ENCODE results near the gene VPS37D. TPM values are rescaled to one million over a fixed set of nuclear protein-coding genes. Genes with fewer than 3 reads are reported as not detected.

The VPS37D gene
- total and polyA plus RNA-seq, 2 of the 4 experiments (the other 2 are of a cell fraction): 2.3 to 3.1 TPM

GRCh38 chr7:73700069-73700423, 32.4 kb downstream of the VPS37D start:
- Histone ChIP-seq H3K36me3 (ENCODE audit: control insufficient read depth, insufficient read depth, low read length) (peaks cover 68% of the 10 kb centered on the region), H3K4ac (ENCODE audit: low read depth, low read length) (no peak overlapping the region), H3K9ac (ENCODE audit: low read depth, low read length) (no peak overlapping the region), H4K5ac (ENCODE audit: low read depth, low read length) (no peak overlapping the region), H4K8ac (ENCODE audit: low read depth in 2 of 2, low read length in 2 of 2) (no peak overlapping the region), H4K20me1 (ENCODE audit: insufficient read depth, low read length) (peaks cover 24% of the 10 kb centered on the region), H2BK120ac (ENCODE audit: low read depth, low read length) (no peak overlapping the region), H3K56ac (ENCODE audit: extremely low read depth, insufficient read depth, low read length) (no peak overlapping the region), H3K9me3 (ENCODE audit: control insufficient read depth, insufficient read depth, low read length) (no peaks in the 10 kb centered on the region), H3K18ac (ENCODE audit: low read depth, low read length) (no peak overlapping the region), H2BK5ac (ENCODE audit: low read depth, low read length, poor library complexity, severe bottlenecking) (no peak overlapping the region), H3K9me1 (ENCODE audit: insufficient read depth, low read length) (0 out of 2 replicates have a peak, but pooled peaks cover 4% of the 10 kb centered on the region), H2AFZ (replicated peaks; ENCODE audit: low read length, poor library complexity) (no peak overlapping the region), H3K4me1 (ENCODE audit: control insufficient read depth, insufficient read depth, low read length) (peaks cover 5% of the 10 kb centered on the region; the same call in 1 of the 2 replicates), H3K79me1 (ENCODE audit: low read depth in 1 of 2, low read length in 2 of 2) (peaks cover 0 to 14% of the 10 kb centered on the region in 2 experiments; a peak in 2 of 4 replicates), H2AK5ac (ENCODE audit: low read depth, low read length) (no peak overlapping the region), H2AK9ac (replicated peaks; ENCODE audit: low read depth, low read length, poor library complexity) (no peak overlapping the region), H3K4me2 (ENCODE audit: low read depth, low read length) (no peak overlapping the region), H3K14ac (replicated peaks; ENCODE audit: low read depth, low read length) (no peak overlapping the region), H2BK15ac (ENCODE audit: low read depth, low read length) (no peak overlapping the region), H3K4me3 (ENCODE audit: insufficient read depth, low read depth, low read length) (no peak overlapping the region), H3K27ac (ENCODE audit: insufficient read depth, low read length) (no peak overlapping the region), H2BK20ac (ENCODE audit: low read depth, low read length) (no peak overlapping the region), H4K91ac (ENCODE audit: insufficient read depth, low read depth, low read length) (no peak overlapping the region), H3K23ac (ENCODE audit: low read depth, low read length) (no peak overlapping the region), H3K27me3 (ENCODE audit: control insufficient read depth, insufficient read depth, low read length) (no peaks in the 10 kb centered on the region)
- in situ Hi-C loops (cut with MboI; ENCODE audit: low sequenced_read_pairs): no loop called here
- intact Hi-C loops (cut with micrococcal nuclease): no loop called here
- BruUV-seq (replicated peaks): no TSS peak
- POLR2A ChIA-PET (ENCODE audit: unreplicated experiment): no interaction called here
- TF ChIP-seq ELK1 (IDR thresholded peaks at IDR 0.05; ENCODE audit: borderline replicate concordance, low read depth, low read length): no peak
- no peak for TF ChIP-seq USF2 (IDR thresholded peaks at IDR 0.05; ENCODE audit: low read depth, low read length)
- dilution Hi-C loops (cut with HindIII; ENCODE audit: low sequenced_read_pairs, unreplicated experiment): no loop called here
- 100% methylated on average over 1 of the region's 14 CpGs; no CpG with 5 or more reads in 1 of the 2 experiments for WGBS, 2 experiments (ENCODE audit: extremely low coverage in 2 of 2, insufficient read length in 1 of 2)
- ATAC-seq (ENCODE audit: low read depth) (no peak), DNase-seq (no peak)
- CTCF ChIA-PET: no interaction called here

Measured in IMR-90 (cell line).